Measurements from ENCODE around the gene TCHHL1. TPM values are rescaled to one million over a fixed set of nuclear protein-coding genes. Genes with fewer than 3 reads are reported as not detected.

The TCHHL1 gene
- total and polyA plus RNA-seq, 2 experiments from 2014 or later = not detected

GRCh38 chr1:152109998-152110294, 21.1 kb upstream of the TCHHL1 start:
- Histone ChIP-seq H3K4me1 (ENCODE audit: insufficient read depth) (peaks cover 7% of the 10 kb centered on the region; the same call in 1 of the 2 replicates), H4K20me1 (ENCODE audit: insufficient read depth) (no peaks in the 10 kb centered on the region), H3K9me2 (ENCODE audit: insufficient read depth) (no peaks in the 10 kb centered on the region), H3K9ac (no peak overlapping the region), H3K9me3 (ENCODE audit: low read depth) (no peaks in the 10 kb centered on the region), H3K27me3 (replicated peaks; ENCODE audit: insufficient read depth) (peaks cover 62% of the 10 kb centered on the region), H3K4me2 (ENCODE audit: unreplicated experiment) (peak overlapping the region; percentile 99), H3K79me2 (ENCODE audit: insufficient read depth) (no peaks in the 10 kb centered on the region), H3K27ac (no peak overlapping the region), H2AFZ (peak overlapping the region; percentile 83), H3K4me3 (peak overlapping the region; percentile 73), H3F3A (ENCODE audit: insufficient read depth) (peaks cover 15% of the 10 kb centered on the region), H3K36me3 (ENCODE audit: low read depth) (no peaks in the 10 kb centered on the region)
- 2 to 3% methylated on average over 8 to 15 of the region's 15 CpGs for WGBS, 2 experiments (ENCODE audit: low coverage in 1 of 2, low lambda C conversion rate in 2 of 2, missing lambda C conversion rate in 2 of 2)
- TF ChIP-seq EZH2 (IDR thresholded peaks at IDR 0.05; ENCODE audit: insufficient read depth, poor library complexity, severe bottlenecking) = no peak
- TF ChIP-seq EZH2phosphoT487 (IDR thresholded peaks at IDR 0.05; ENCODE audit: insufficient read depth, low read depth) = no peak
- no peak for DNase-seq
- in situ Hi-C loops (cut with MboI) = no loop called here

- Histone ChIP-seq H3K9me2 (ENCODE audit: insufficient read depth) (no peaks in the 10 kb centered on the region), H3F3A (ENCODE audit: insufficient read depth) (peaks cover 15% of the 10 kb centered on the region), H3K4me3 (peak overlapping the region; percentile 73), H3K27me3 (replicated peaks; ENCODE audit: insufficient read depth) (peaks cover 62% of the 10 kb centered on the region), H3K4me1 (ENCODE audit: insufficient read depth) (peaks cover 7% of the 10 kb centered on the region; the same call in 1 of the 2 replicates), H3K79me2 (ENCODE audit: insufficient read depth) (no peaks in the 10 kb centered on the region), H3K4me2 (ENCODE audit: unreplicated experiment) (peak overlapping the region; percentile 99), H3K9ac (no peak overlapping the region), H4K20me1 (ENCODE audit: insufficient read depth) (no peaks in the 10 kb centered on the region), H3K27ac (no peak overlapping the region), H2AFZ (peak overlapping the region; percentile 83), H3K9me3 (ENCODE audit: low read depth) (no peaks in the 10 kb centered on the region), H3K36me3 (ENCODE audit: low read depth) (no peaks in the 10 kb centered on the region)
- DNase-seq = peak; percentile 49
- WGBS, 2 experiments (ENCODE audit: low coverage in 1 of 2, low lambda C conversion rate in 2 of 2, missing lambda C conversion rate in 2 of 2) = 2% methylated on average over 19 to 31 of the region's 31 CpGs
- in situ Hi-C loops (cut with MboI) = no loop called here
- TF ChIP-seq EZH2phosphoT487 (IDR thresholded peaks at IDR 0.05; ENCODE audit: insufficient read depth, low read depth) (no peak), EZH2 (IDR thresholded peaks at IDR 0.05; ENCODE audit: insufficient read depth, poor library complexity, severe bottlenecking) (peak; percentile 44)
These were observed 20.6 kb upstream of the TCHHL1 start for GRCh38 chr1:152109231-152109997.

GRCh38 chr1:152108882-152109222, 20.0 kb upstream of the TCHHL1 start:
- Histone ChIP-seq H3F3A (ENCODE audit: insufficient read depth) (peaks cover 15% of the 10 kb centered on the region), H3K79me2 (ENCODE audit: insufficient read depth) (no peaks in the 10 kb centered on the region), H3K9me3 (ENCODE audit: low read depth) (no peaks in the 10 kb centered on the region), H4K20me1 (ENCODE audit: insufficient read depth) (no peaks in the 10 kb centered on the region), H3K4me2 (ENCODE audit: unreplicated experiment) (peak overlapping the region; percentile 99), H3K4me3 (peak overlapping the region; percentile 73), H3K4me1 (ENCODE audit: insufficient read depth) (peaks cover 7% of the 10 kb centered on the region; the same call in 1 of the 2 replicates), H3K9me2 (ENCODE audit: insufficient read depth) (no peaks in the 10 kb centered on the region), H3K36me3 (ENCODE audit: low read depth) (no peaks in the 10 kb centered on the region), H3K9ac (no peak overlapping the region), H3K27ac (no peak overlapping the region), H3K27me3 (replicated peaks; ENCODE audit: insufficient read depth) (peaks cover 62% of the 10 kb centered on the region), H2AFZ (peak overlapping the region; percentile 83)
- in situ Hi-C loops (cut with MboI) = no loop called here
- 3 to 6% methylated on average over 27 to 28 of the region's 28 CpGs for WGBS, 2 experiments (ENCODE audit: low coverage in 1 of 2, low lambda C conversion rate in 2 of 2, missing lambda C conversion rate in 2 of 2)
- peak; percentile 29 for DNase-seq
- TF ChIP-seq EZH2phosphoT487 (IDR thresholded peaks at IDR 0.05; ENCODE audit: insufficient read depth, low read depth) = no peak
- peak; percentile 59 for TF ChIP-seq EZH2 (IDR thresholded peaks at IDR 0.05; ENCODE audit: insufficient read depth, poor library complexity, severe bottlenecking)

GRCh38 chr1:152107984-152108881, 19.4 kb upstream of the TCHHL1 start:
- Histone ChIP-seq H3K27me3 (replicated peaks; ENCODE audit: insufficient read depth) (peaks cover 61% of the 10 kb centered on the region), H3K4me3 (peak overlapping the region; percentile 73), H3K79me2 (ENCODE audit: insufficient read depth) (no peaks in the 10 kb centered on the region), H4K20me1 (ENCODE audit: insufficient read depth) (no peaks in the 10 kb centered on the region), H3K9ac (no peak overlapping the region), H3F3A (ENCODE audit: insufficient read depth) (peaks cover 15% of the 10 kb centered on the region), H3K4me1 (ENCODE audit: insufficient read depth) (peaks cover 7% of the 10 kb centered on the region; the same call in 1 of the 2 replicates), H3K36me3 (ENCODE audit: low read depth) (no peaks in the 10 kb centered on the region), H3K27ac (no peak overlapping the region), H2AFZ (peak overlapping the region; percentile 83), H3K4me2 (ENCODE audit: unreplicated experiment) (peak overlapping the region; percentile 99), H3K9me2 (ENCODE audit: insufficient read depth) (no peaks in the 10 kb centered on the region), H3K9me3 (ENCODE audit: low read depth) (no peaks in the 10 kb centered on the region)
- WGBS, 2 experiments (ENCODE audit: low coverage in 1 of 2, low lambda C conversion rate in 2 of 2, missing lambda C conversion rate in 2 of 2) = 2 to 3% methylated on average over 54 to 67 of the region's 67 CpGs
- DNase-seq = peak; percentile 77
- no peak for TF ChIP-seq EZH2phosphoT487 (IDR thresholded peaks at IDR 0.05; ENCODE audit: insufficient read depth, low read depth)
- TF ChIP-seq EZH2 (IDR thresholded peaks at IDR 0.05; ENCODE audit: insufficient read depth, poor library complexity, severe bottlenecking) = peak; percentile 37
- in situ Hi-C loops (cut with MboI) = no loop called here

All from GM23248 (cell line).